Mucosa of stomach (tissue), 1 donor: Measurements from ENCODE around the gene DAND5.
"Not testable (repeated sequence)": the region's sequence is repeated elsewhere in the genome, so short reads cannot be mapped to it uniquely, and the experiment has no call there.

Experiments
- H3K27me3 ChIP-seq: one replicate; pipeline ENCODE4 v1.7.0; 2013; ENCODE audit warnings: mild to moderate bottlenecking, low read length; ENCODE audit not compliant: control insufficient read depth, insufficient read depth
- H3K36me3 ChIP-seq: one replicate; pipeline ENCODE4 v1.7.0; 2013; ENCODE audit warnings: low read length; ENCODE audit not compliant: control insufficient read depth, insufficient read depth
- H3K4me1 ChIP-seq: one replicate; pipeline ENCODE4 v1.7.0; 2013; ENCODE audit warnings: mild to moderate bottlenecking, low read length; ENCODE audit not compliant: control insufficient read depth, insufficient read depth
- H3K4me3 ChIP-seq: one replicate; pipeline ENCODE4 v1.7.0; 2013; ENCODE audit warnings: low read length
- H3K9ac ChIP-seq: one replicate; pipeline ENCODE4 v1.7.0; 2013; ENCODE audit warnings: mild to moderate bottlenecking, low read length, moderate library complexity
- H3K9me3 ChIP-seq: one replicate; pipeline ENCODE4 v1.7.0; 2013; ENCODE audit warnings: mild to moderate bottlenecking, low read length, moderate library complexity; ENCODE audit not compliant: control insufficient read depth
- donor health status: Pancreatic carcinoma.

The DAND5 gene

GRCh38 chr19:12957389-12957952 is 11.9 kb upstream of the DAND5 start:
- H3K4me1 ChIP-seq: peaks cover 14% of the 10 kb centered on the region
- not testable (repeated sequence) for H3K36me3 ChIP-seq, H3K27me3 ChIP-seq, H3K9me3 ChIP-seq, H3K4me3 ChIP-seq
- H3K9ac ChIP-seq: peak overlapping the region; percentile 55

DNA sequence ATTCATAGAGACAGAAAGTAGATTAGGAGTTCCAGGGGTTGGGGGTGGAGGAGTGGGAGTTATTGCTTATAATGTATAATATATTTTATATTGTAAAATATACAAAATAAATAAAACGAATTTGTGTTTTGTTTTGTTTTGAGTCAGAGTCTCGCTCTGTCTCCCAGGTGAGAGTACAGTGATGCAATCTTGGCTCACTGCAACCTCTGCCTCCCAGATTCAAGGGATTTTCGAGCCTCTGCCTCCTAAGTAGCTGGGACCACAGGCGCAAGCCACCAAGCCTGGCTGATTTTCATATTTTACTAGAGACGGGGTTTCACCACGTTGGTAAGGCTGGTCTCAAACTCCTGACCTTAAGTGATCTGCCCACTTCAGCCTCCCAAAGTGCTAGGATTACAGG is 9.9 kb upstream of the DAND5 start:
- Histone ChIP-seq H3K4me3 (no peak overlapping the region), H3K9me3 (no peaks in the 10 kb centered on the region), H3K4me1 (peaks cover 9% of the 10 kb centered on the region), H3K27me3 (no peaks in the 10 kb centered on the region), H3K9ac (no peak overlapping the region), H3K36me3 (no peaks in the 10 kb centered on the region)

GRCh38 chr19:12965017-12965811 is 4.2 kb upstream of the DAND5 start:
- Histone ChIP-seq H3K9ac (peak overlapping the region; percentile 8), H3K4me3 (no peak overlapping the region), H3K9me3 (no peaks in the 10 kb centered on the region)

GRCh38 chr19:12965812-12966135 is 3.6 kb upstream of the DAND5 start:
- Histone ChIP-seq H3K4me1 (no peaks in the 10 kb centered on the region), H3K9me3 (no peaks in the 10 kb centered on the region), H3K36me3 (no peaks in the 10 kb centered on the region), H3K27me3 (no peaks in the 10 kb centered on the region), H3K9ac (peak overlapping the region; percentile 8), H3K4me3 (no peak overlapping the region)

More at GRCh38 chr19:12965017-12965811, 4.2 kb upstream of the DAND5 start:
- Histone ChIP-seq H3K4me1 (no peaks in the 10 kb centered on the region), H3K36me3 (no peaks in the 10 kb centered on the region), H3K27me3 (no peaks in the 10 kb centered on the region)

GRCh38 chr19:12967907-12968306 is 1.5 kb upstream of the DAND5 start:
- Histone ChIP-seq H3K27me3 (no peaks in the 10 kb centered on the region), H3K36me3 (no peaks in the 10 kb centered on the region), H3K9me3 (no peaks in the 10 kb centered on the region), H3K4me3 (no peak overlapping the region), H3K9ac (no peak overlapping the region), H3K4me1 (no peaks in the 10 kb centered on the region)

- Histone ChIP-seq H3K36me3 (no peaks in the 10 kb centered on the region), H3K4me3 (no peak overlapping the region), H3K9ac (no peak overlapping the region), H3K9me3 (no peaks in the 10 kb centered on the region), H3K4me1 (no peaks in the 10 kb centered on the region), H3K27me3 (no peaks in the 10 kb centered on the region)
These were observed 869 bp downstream of the DAND5 start for GRCh38 chr19:12970070-12970820.

DNA sequence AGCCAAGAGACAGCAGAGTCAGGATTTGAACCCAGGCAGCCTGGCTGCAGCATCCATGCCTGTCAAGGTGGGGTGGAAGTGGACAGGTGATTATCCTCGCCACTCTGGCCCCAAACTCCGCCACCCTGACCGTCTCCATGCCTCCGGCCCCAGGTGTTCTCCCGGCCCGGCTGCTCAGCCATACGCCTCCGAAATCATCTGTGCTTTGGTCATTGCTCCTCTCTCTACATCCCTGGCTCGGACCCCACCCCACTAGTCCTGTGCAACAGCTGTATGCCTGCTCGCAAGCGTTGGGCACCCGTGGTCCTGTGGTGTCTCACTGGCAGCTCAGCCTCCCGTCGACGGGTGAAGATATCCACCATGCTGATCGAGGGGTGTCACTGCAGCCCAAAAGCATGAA is 3.9 kb downstream of the DAND5 start:
- no peak overlapping the region for H3K9ac ChIP-seq
- H3K27me3 ChIP-seq: no peaks in the 10 kb centered on the region
- H3K4me3 ChIP-seq: no peak overlapping the region
- no peaks in the 10 kb centered on the region for H3K9me3 ChIP-seq
- no peaks in the 10 kb centered on the region for H3K36me3 ChIP-seq
- H3K4me1 ChIP-seq: no peaks in the 10 kb centered on the region

GRCh38 chr19:12974301-12975220 is 5.2 kb downstream of the DAND5 start:
- Histone ChIP-seq H3K9ac (no peak overlapping the region), H3K4me1 (no peaks in the 10 kb centered on the region), H3K9me3 (no peaks in the 10 kb centered on the region)

GRCh38 chr19:12975221-12975741 is 5.9 kb downstream of the DAND5 start:
- H3K9ac ChIP-seq: no peak overlapping the region
- no peaks in the 10 kb centered on the region for H3K9me3 ChIP-seq
- no peaks in the 10 kb centered on the region for H3K4me1 ChIP-seq
- no peaks in the 10 kb centered on the region for H3K27me3 ChIP-seq
- no peak overlapping the region for H3K4me3 ChIP-seq
- H3K36me3 ChIP-seq: no peaks in the 10 kb centered on the region

More at GRCh38 chr19:12974301-12975220, 5.2 kb downstream of the DAND5 start:
- Histone ChIP-seq H3K27me3 (no peaks in the 10 kb centered on the region), H3K4me3 (no peak overlapping the region), H3K36me3 (no peaks in the 10 kb centered on the region)

GRCh38 chr19:12976109-12976508 is 6.7 kb downstream of the DAND5 start:
- H3K9me3 ChIP-seq, H3K27me3 ChIP-seq, H3K9ac ChIP-seq, H3K4me3 ChIP-seq, H3K36me3 ChIP-seq, H3K4me1 ChIP-seq: not testable (repeated sequence)

DNA sequence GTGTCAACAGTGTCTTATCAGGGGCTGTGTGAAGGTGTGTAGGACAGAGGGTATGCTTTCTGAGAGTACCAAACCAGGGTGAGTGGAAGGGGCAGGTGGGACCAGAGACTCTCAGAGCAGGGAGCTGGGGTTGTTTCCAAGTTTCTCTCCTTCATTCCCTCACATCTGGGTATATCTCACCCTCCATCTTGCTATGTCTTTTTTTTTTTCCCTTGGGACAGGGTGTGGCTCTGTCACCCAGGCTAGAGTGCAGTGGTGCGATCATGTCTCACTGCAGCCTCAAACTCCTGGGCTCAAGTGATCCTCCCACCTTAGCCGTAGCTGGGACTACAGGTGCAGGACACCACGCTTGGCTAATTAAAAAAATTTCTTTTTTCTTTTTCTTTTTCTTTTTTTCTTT is 10.6 kb downstream of the DAND5 start:
- Histone ChIP-seq H3K27me3 (peaks cover 6% of the 10 kb centered on the region), H3K36me3 (no peaks in the 10 kb centered on the region), H3K9me3 (no peaks in the 10 kb centered on the region)

More for the DNA sequence above, 10.6 kb downstream of the DAND5 start:
- Histone ChIP-seq H3K9ac (no peak overlapping the region), H3K4me3 (no peak overlapping the region), H3K4me1 (peaks cover 22% of the 10 kb centered on the region)
